Suprapubic skin (tissue), 4 donors: ENCODE data around the gene NELL1.

Experiments used
- CTCF ChIP-seq, 2 donors: fragments of 200-600 bp in 1 of 2; fragments of 450-650 bp in 1 of 2; sonication (generic) in 1 of 2; IDR thresholded peaks; one replicate each; pipeline ENCODE4 v1.5.1; 2016 to 2019; ENCODE audit warnings: antibody characterized with exemption in 2 of 2, mild to moderate bottlenecking in 1 of 2, moderate library complexity in 1 of 2
- EP300 ChIP-seq: sonication (generic); formaldehyde crosslinking; IDR thresholded peaks from one replicate; pipeline ENCODE4 v1.6.1; 2017; ENCODE audit warnings: antibody characterized with exemption
- POLR2A ChIP-seq, 2 donors: fragments of 450-650 bp; IDR thresholded peaks; one replicate each; pipeline ENCODE4 v1.6.1; 2017; ENCODE audit warnings: antibody characterized with exemption in 2 of 2, mild to moderate bottlenecking in 2 of 2, moderate library complexity in 2 of 2
- POLR2AphosphoS5 ChIP-seq, 3 donors: sonication (generic); formaldehyde crosslinking; IDR thresholded peaks; one replicate each; pipeline ENCODE4 v1.6.1; 2017; ENCODE audit warnings: antibody characterized with exemption in 3 of 3

GRCh38 chr11:21534288-21534687 is 864.9 kb downstream of the NELL1 start:
- no peak for TF ChIP-seq CTCF (IDR thresholded peaks at IDR 0.05)
- no peak for TF ChIP-seq EP300
- no peak for TF ChIP-seq POLR2A (IDR thresholded peaks at IDR 0.05)
- TF ChIP-seq POLR2AphosphoS5 (IDR thresholded peaks at IDR 0.05) = no peak
